ENCODE results near the gene TMOD2. TPM values are rescaled to one million over a fixed set of nuclear protein-coding genes. Genes with fewer than 3 reads are reported as not detected.

Gene TMOD2
- total RNA-seq, 6 experiments from 2014 or later, result 1.1 to 2.5 (median 1.3) TPM

DNA sequence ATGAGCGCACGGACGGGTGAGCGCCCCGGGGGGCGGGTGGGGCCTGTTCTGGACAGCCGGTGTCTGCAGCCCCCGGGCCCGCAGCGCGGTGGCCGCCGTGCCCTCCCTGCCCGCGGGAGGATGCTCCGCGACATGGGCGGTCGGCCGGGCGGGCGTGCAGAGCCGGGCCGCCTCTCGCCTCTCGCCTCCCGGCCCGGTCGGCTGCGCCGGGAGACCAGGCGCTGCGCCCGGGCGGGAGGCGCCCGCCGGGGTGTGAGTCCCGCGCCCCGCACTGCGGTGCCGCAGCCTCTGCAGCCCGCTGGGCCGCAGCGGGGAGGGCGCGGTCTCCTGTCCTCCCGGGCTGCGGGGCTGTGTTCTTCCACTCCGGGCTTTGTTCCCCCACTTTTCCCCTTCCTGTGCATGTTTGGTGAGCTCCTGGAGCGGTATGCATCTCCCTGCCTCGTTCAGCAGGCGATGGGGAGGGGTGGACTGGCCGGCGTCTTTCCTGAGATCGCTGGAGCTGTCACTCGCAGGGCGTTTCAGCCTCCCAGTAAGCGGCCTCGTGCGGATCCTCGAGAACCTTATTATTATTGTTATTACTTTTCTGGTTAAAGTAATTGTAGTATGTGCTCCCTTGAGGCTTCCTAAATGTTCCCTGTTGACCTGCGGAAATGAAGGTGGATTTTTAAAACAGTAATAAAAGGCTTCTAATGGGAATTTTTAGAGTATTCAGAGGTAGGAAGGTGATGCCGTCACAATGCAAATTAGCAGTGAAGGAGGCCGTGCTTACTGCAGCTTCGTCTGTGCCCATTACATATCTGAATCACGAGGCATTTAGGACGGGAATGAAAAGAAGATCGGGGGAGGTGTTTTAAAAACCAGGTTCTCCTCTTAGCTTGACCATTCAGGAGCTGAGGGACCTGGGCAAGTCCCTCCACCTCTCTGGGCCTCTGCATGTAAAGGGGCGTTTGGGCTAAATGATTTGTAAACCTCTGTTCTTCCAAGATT, 593 bp downstream of the TMOD2 start:
- Histone ChIP-seq H3K4me1 (peaks cover 0 to 3% (median 0%) of the 10 kb centered on the region in 4 donors), H3K27ac (no peak overlapping the region), H3K36me3 (no peaks in the 10 kb centered on the region), H3K9me3 (no peaks in the 10 kb centered on the region), H3K4me3 (peak overlapping the region; percentile 54 to 85 (median 75)), H3K27me3 (no peaks in the 10 kb centered on the region)
- peak; percentile 51 to 56 (median 54) for ATAC-seq
- intact Hi-C loops (cut with DNase I), result no loop called here
- DNase-seq, result peak in 2 of 3 donors; percentile 40 to 62
- 5% methylated on average over 18 of the region's 71 CpGs for WGBS (ENCODE audit: insufficient coverage, low coverage, low lambda C conversion rate, missing lambda C conversion rate)
- no peak for TF ChIP-seq CTCF (IDR thresholded peaks at IDR 0.05)
- TF ChIP-seq POLR2A (IDR thresholded peaks at IDR 0.05), result no peak

DNA sequence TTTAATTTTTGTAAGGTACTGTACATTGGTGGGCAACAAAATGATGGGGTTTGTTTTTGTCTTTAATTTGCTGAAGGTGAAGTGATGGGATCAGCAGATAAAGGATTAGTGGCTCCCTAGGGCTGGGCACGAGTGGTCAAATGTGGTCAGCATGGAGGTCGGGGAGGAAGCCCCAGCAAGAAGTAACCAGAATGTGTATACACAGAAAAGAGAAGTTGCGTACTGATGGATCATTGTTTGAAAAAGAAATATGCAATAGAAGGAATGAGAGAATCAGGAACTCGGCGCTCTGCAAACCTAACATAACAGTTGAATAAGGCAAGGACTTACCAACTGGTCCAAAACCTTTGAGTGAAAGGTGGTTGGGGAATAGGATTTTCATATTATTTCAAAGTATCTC, 1.5 kb downstream of the TMOD2 start:
- no peak for TF ChIP-seq POLR2A (IDR thresholded peaks at IDR 0.05)
- TF ChIP-seq CTCF (IDR thresholded peaks at IDR 0.05), result no peak
- Histone ChIP-seq H3K27me3 (no peaks in the 10 kb centered on the region), H3K4me1 (peaks cover 0 to 3% (median 0%) of the 10 kb centered on the region in 4 donors), H3K9me3 (no peaks in the 10 kb centered on the region), H3K27ac (no peak overlapping the region), H3K4me3 (no peak overlapping the region), H3K36me3 (no peaks in the 10 kb centered on the region)
- DNase-seq, result no peak
- intact Hi-C loops (cut with DNase I), result no loop called here
- ATAC-seq, result no peak
- WGBS (ENCODE audit: insufficient coverage, low coverage, low lambda C conversion rate, missing lambda C conversion rate), result 84% methylated on average over 5 of the region's 5 CpGs

- Histone ChIP-seq H3K27ac (no peak overlapping the region), H3K9me3 (no peaks in the 10 kb centered on the region), H3K4me1 (peaks cover 0 to 3% (median 0%) of the 10 kb centered on the region in 4 donors), H3K36me3 (no peaks in the 10 kb centered on the region), H3K4me3 (no peak overlapping the region), H3K27me3 (no peaks in the 10 kb centered on the region)
- intact Hi-C loops (cut with DNase I), result no loop called here
- TF ChIP-seq POLR2A (IDR thresholded peaks at IDR 0.05), result no peak
- no peak for TF ChIP-seq CTCF (IDR thresholded peaks at IDR 0.05)
- 54% methylated on average over 2 of the region's 2 CpGs for WGBS (ENCODE audit: insufficient coverage, low coverage, low lambda C conversion rate, missing lambda C conversion rate)
- DNase-seq, result no peak
- no peak for ATAC-seq
Observed at GRCh38 chr15:51754267-51754666, 2.9 kb downstream of the TMOD2 start.

DNA sequence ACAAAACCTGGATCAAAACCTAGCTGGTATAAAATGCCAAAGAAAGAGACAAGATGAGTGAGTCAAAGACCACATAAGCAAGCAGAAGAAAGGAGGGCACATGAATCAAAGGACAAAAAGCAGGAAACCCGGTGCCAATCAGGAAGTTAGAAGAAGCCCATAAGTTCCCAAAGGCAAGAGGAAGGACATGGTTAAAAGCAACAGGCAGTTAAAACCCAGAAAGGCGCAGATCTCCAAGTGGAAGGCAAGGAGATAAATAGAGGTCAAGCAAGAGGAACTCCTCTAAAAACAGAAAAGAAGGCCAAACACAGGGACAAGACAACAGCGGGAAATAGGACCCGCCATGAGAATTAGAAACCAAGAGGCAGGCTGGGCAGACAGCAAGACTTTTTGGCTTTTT, 4.4 kb downstream of the TMOD2 start:
- H3K9me3 ChIP-seq, result no peaks in the 10 kb centered on the region
- peaks cover 0 to 3% (median 0%) of the 10 kb centered on the region in 4 donors for H3K4me1 ChIP-seq
- TF ChIP-seq POLR2A (IDR thresholded peaks at IDR 0.05), result no peak
- no peak for TF ChIP-seq CTCF (IDR thresholded peaks at IDR 0.05)
- no peaks in the 10 kb centered on the region for H3K27me3 ChIP-seq
- 24% methylated on average over 2 of the region's 4 CpGs for WGBS (ENCODE audit: insufficient coverage, low coverage, low lambda C conversion rate, missing lambda C conversion rate)
- intact Hi-C loops (cut with DNase I), result no loop called here
- DNase-seq, result no peak
- no peaks in the 10 kb centered on the region for H3K36me3 ChIP-seq
- no peak overlapping the region for H3K27ac ChIP-seq
- H3K4me3 ChIP-seq, result no peak overlapping the region
- ATAC-seq, result no peak
